Loucy (cell line): ENCODE results near the gene ATP10B.

Experiments
- EZH2phosphoT487 ChIP-seq: fragments of 200-600 bp; IDR thresholded peaks from 2 replicates; pipeline ENCODE4 v1.6.1; 2018; ENCODE audit warnings: antibody characterized with exemption, mild to moderate bottlenecking, moderate library complexity, borderline replicate concordance
- TF ChIP-seq, protein P1 (sequence below): fragments of 200-600 bp; sonication (generic); conservative IDR thresholded peaks from 2 replicates; pipeline ENCODE4 v1.5.1; 2014; ENCODE audit warnings: mild to moderate bottlenecking, antibody characterized with exemption, low read length

- TF ChIP-seq, protein P1, sequence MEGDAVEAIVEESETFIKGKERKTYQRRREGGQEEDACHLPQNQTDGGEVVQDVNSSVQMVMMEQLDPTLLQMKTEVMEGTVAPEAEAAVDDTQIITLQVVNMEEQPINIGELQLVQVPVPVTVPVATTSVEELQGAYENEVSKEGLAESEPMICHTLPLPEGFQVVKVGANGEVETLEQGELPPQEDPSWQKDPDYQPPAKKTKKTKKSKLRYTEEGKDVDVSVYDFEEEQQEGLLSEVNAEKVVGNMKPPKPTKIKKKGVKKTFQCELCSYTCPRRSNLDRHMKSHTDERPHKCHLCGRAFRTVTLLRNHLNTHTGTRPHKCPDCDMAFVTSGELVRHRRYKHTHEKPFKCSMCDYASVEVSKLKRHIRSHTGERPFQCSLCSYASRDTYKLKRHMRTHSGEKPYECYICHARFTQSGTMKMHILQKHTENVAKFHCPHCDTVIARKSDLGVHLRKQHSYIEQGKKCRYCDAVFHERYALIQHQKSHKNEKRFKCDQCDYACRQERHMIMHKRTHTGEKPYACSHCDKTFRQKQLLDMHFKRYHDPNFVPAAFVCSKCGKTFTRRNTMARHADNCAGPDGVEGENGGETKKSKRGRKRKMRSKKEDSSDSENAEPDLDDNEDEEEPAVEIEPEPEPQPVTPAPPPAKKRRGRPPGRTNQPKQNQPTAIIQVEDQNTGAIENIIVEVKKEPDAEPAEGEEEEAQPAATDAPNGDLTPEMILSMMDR, result no peak
- TF ChIP-seq EZH2phosphoT487, result no peak
Observed at GRCh38 chr5:160543395-160543794, 308.6 kb downstream of the ATP10B start.
